Activated T-helper 17 cell treated with anti-CD3 and anti-CD28 coated beads, Interleukin-2, amount 50 U/mL, for 72 hours (primary cell): Measurements from ENCODE around the gene EFCAB9. TPM values are rescaled to one million over a fixed set of nuclear protein-coding genes. Genes with fewer than 3 reads are reported as not detected.
"Not testable (repeated sequence)": the region's sequence is repeated elsewhere in the genome, so short reads cannot be mapped to it uniquely, and the experiment has no call there.

Source experiments
- ATAC-seq: fragments of 150-1000 bp; cut with Tn5 transposase; replicated peaks from 2 replicates; pipeline ENCODE4 v1.10.0; 2021; ENCODE audit warnings: mild to moderate bottlenecking, moderate library complexity
- H3K27ac Mint-ChIP-seq: one replicate; pipeline ENCODE4 v1.8.0; 2022; ENCODE audit warnings: mixed read lengths
- H3K27me3 Mint-ChIP-seq: one replicate; pipeline ENCODE4 v1.8.0; 2022; ENCODE audit warnings: mixed read lengths
- H3K36me3 Mint-ChIP-seq: one replicate; pipeline ENCODE4 v1.8.0; 2022; ENCODE audit warnings: low read depth, mild to moderate bottlenecking, mixed read lengths
- H3K4me1 Mint-ChIP-seq: one replicate; pipeline ENCODE4 v1.8.0; 2022; ENCODE audit warnings: mixed read lengths
- H3K4me3 Mint-ChIP-seq: one replicate; pipeline ENCODE4 v1.8.0; 2022; ENCODE audit warnings: mild to moderate bottlenecking, mixed read lengths
- H3K9me3 Mint-ChIP-seq: one replicate; pipeline ENCODE4 v1.8.0; 2022; ENCODE audit warnings: mixed read lengths
- total RNA-seq, 2 donors: library from RNA; stranded (reverse); gene quantifications; one replicate each; pipeline ENCODE4 v1.2.3, GENCODE V29; 2022

Gene EFCAB9
- total RNA-seq, 2 donors from 2014 or later: not detected

DNA sequence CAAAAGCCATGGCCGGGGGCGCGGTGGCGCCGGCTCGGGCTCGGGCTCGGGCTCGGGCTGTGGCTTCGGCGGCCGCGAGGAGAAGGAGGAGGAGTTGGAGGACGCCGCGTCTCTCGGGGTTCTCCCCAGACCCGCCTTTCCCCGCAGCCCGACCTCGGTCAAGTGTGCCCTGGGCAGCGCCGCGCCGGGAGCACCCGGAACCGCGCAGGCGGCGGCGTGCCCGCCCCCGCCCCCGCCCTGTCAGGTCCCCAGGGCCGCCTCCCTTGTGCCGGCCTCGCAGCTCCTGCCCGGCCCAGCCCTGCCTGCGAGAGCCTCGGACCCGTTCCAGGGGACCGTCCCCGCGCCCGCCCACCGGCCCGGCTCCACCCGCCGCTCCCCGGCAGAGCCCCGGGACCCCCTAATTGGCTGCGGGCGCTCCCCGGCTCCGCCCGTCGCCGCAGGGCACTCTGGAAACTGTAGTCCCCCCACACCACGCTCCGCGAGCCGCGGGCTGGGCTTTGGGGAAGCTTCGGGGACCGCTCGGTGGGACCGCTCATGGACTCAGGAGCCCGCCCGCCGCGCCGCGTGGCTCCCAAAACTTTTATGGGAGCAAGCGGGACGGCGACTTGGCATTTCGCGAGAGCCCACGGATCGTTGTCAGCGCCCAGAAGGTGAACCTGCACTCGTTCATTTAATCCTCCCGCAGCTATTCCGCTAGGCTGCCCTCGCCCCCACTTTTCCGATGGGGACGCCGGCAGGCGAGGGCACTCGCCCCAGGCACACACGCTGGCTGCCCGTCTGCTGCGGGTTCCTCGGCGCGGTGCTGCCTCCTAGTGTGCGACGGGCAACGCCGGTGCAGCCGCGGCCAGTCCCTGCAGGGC lies 5.7 kb upstream of the EFCAB9 start, which contains the start of gene STK10:
STK10 (minus strand) TSS at position 192 of the 860 bp plus-strand sequence; CDS start at position 10, 182 bp downstream.
- H3K9me3 Mint-ChIP-seq: no peaks in the 10 kb centered on the region

DNA sequence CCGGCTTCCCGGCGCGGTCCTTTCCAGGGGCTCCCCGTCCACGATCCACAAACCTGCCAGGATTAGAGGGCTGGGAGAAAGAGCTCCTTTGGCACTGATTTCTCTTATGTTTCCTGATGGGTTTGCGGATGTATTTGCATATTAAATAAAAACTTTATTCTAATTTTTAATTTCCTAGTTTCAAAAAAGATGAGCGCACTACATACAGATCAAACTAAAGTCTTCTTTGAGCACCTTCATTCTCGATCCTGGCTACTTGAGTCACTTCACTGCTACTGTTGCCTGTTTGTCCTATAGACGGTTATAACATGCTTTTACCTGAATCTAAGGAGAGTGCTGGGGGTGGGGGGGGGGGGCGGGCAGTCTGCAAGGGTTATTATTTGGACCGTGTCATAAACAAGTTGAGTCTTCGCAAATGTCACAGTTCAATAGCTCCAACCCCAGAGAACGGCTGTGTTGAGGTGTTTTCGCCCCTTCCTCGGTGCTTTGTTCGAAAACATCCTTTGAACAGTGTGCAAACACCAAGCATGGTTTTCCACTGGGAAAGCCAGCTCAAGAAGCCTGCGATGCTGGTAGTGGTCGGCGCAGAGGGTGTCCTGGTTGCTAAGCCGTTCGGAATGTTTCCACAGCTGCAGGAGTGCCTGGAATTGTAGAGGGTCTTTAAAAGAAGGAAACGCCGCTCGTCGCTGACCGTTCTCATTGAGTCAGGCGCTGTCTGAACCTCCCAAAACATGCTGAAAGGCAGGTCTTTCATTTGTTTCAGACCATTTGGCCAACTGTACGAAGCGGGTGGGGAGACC lies 4.9 kb upstream of the EFCAB9 start:
- ATAC-seq: no peak
- H3K9me3 Mint-ChIP-seq: no peaks in the 10 kb centered on the region
- H3K27me3 Mint-ChIP-seq: no peaks in the 10 kb centered on the region
- peak overlapping the region; percentile 97 for H3K4me3 Mint-ChIP-seq
- no peak overlapping the region for H3K27ac Mint-ChIP-seq
- peaks cover 35% of the 10 kb centered on the region for H3K36me3 Mint-ChIP-seq
- H3K4me1 Mint-ChIP-seq: peaks cover 14% of the 10 kb centered on the region

More for the DNA sequence above, 5.7 kb upstream of the EFCAB9 start, which contains the start of gene STK10:
- H3K4me1 Mint-ChIP-seq: peaks cover 18% of the 10 kb centered on the region
- peak; percentile 61 for ATAC-seq
- H3K36me3 Mint-ChIP-seq: peaks cover 44% of the 10 kb centered on the region
- peak within 1 kb of the TSS; percentile 97 for H3K4me3 Mint-ChIP-seq
- H3K27me3 Mint-ChIP-seq: no peaks in the 10 kb centered on the region
- H3K27ac Mint-ChIP-seq: peak within 1 kb of the TSS; percentile 97

DNA sequence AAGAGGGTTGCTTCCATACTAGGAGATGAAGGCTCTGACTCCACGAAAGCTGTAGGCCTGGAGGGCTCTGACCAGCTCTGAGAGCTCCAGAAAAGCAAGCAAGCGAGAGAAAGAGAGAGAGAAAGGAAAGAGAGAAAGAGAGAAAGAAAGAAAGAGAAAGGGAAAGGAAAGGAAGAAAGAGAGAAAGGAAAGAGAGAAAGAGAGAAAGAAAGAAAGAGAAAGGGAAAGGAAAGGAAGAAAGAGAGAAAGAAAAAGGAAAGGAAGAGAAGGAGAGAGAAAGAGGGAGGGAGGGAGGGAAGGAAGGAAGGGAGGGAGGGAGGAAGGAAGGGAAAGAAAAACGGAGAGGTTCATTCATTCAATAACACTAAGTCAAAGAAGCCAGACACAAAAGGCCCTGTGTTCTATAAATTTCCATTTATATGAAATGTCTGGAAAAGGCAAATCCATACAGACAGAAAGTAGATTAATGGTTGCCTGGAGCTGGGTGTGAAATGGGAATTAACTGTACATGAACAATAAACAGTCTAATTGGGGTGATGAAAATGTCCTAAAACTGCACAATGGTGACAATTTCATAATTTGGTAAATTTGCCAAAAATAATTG lies 4.2 kb upstream of the EFCAB9 start:
- Mint-ChIP-seq H3K36me3 (peaks cover 28% of the 10 kb centered on the region), H3K4me3 (no peak overlapping the region), H3K27ac (no peak overlapping the region), H3K4me1 (peaks cover 7% of the 10 kb centered on the region), H3K9me3 (no peaks in the 10 kb centered on the region), H3K27me3 (no peaks in the 10 kb centered on the region)
- ATAC-seq: no peak

DNA sequence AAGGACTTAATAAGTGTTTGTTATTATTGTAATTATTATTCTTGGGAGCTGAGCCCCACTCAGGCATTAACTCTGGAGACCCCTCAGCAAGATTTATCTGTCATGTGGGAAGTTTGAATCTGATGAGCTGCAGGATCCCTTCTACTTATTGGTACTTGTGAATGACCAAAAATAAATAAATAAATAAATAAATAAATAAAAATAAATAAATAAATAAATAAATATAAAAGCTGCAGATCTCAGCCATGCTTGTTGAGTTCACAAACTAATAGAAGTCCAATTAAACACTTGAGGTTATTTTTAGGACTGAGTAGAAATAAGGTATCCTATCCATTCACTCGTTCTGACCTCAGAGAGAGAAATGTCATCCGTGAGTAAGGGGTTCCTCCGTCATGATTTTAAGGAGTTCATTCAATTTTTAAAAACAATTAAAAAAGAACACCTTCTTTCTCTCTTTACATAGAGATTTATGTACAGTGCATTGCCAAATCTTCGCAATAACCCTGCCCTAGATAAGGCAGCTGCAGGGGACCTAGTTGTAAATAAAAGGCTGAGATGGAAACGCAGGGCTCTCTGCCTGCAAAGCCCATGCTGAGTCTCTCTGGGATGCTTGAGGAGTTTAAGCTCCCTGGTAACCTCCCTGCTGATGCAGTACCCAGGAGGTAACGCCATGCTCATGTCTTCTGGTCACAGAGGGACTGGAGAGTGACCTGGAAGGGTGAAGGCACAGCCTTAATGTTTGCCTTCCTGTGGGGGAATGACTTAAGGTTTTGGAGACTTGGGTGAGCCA lies 1.2 kb downstream of the EFCAB9 start:
- Mint-ChIP-seq H3K36me3 (no peaks in the 10 kb centered on the region), H3K9me3 (no peaks in the 10 kb centered on the region), H3K27ac (no peak overlapping the region), H3K4me1 (no peaks in the 10 kb centered on the region), H3K27me3 (peaks cover 2% of the 10 kb centered on the region), H3K4me3 (no peak overlapping the region)
- ATAC-seq: no peak

DNA sequence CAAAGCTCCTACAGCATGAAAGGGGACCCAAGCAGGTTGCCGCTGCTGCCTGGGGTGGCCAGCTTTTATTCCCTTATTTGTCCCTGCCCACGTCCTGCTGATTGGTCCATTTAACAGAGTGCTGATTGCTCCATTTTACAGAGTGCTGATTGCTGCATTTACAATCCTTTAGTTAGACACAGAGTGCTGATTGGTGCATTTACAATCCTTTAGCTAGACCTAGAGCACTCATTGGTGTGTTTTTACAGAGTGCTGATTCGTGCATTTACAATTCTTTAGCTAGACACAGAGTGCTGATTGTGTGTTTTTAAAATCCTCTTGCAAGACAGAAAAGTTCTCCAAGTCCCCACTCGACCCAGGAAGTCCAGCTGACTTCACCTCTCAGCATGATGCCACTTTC lies 3.8 kb downstream of the EFCAB9 start:
- not testable (repeated sequence) for H3K4me1 Mint-ChIP-seq, H3K27ac Mint-ChIP-seq, H3K4me3 Mint-ChIP-seq, ATAC-seq, H3K27me3 Mint-ChIP-seq, H3K36me3 Mint-ChIP-seq, H3K9me3 Mint-ChIP-seq

DNA sequence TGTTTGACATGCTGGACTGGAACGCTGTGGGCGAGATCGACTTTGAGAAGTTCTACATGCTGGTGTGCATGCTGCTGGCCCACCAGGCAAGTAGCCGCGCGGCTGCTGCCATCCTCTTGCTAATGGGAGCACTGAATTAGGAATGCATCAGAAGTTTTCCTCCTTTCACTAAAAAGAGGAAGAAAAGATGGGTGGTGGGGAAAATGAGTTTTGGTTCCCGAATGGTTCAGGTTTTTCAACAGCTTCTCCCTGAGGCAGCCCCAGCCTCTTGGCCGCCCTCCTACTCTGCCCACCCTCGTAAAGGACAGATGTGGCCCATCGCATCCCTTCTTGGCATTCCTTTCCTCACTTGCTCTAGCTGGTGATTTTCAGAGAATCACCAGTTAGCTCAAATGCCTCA lies 5.5 kb downstream of the EFCAB9 start:
- H3K36me3 Mint-ChIP-seq: no peaks in the 10 kb centered on the region
- no peaks in the 10 kb centered on the region for H3K4me1 Mint-ChIP-seq
- H3K27me3 Mint-ChIP-seq: peaks cover 2% of the 10 kb centered on the region
- H3K9me3 Mint-ChIP-seq: no peaks in the 10 kb centered on the region
- no peak overlapping the region for H3K4me3 Mint-ChIP-seq
- no peak overlapping the region for H3K27ac Mint-ChIP-seq
- ATAC-seq: no peak

DNA sequence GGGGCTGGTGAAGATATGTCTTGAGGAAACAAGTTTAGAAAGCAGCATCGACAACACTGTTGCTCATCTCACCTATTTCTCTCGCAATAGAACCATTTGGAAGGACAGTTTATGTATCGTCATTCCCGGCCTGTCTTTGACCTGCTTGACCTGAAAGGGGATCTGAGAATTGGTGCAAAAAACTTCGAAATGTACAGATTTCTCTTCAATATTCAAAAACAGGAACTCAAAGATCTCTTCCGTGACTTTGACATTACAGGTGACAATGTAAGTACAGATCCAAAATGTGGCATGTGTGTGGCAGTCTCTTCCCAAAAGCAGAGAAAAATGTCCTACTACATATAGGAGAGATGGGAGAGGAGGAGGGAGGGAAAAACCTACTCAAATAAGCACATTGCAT lies 6.5 kb downstream of the EFCAB9 start:
- H3K4me3 Mint-ChIP-seq: no peak overlapping the region
- no peak overlapping the region for H3K27ac Mint-ChIP-seq
- H3K4me1 Mint-ChIP-seq: no peaks in the 10 kb centered on the region
- no peaks in the 10 kb centered on the region for H3K9me3 Mint-ChIP-seq
- peaks cover 2% of the 10 kb centered on the region for H3K27me3 Mint-ChIP-seq
- no peak for ATAC-seq
- no peaks in the 10 kb centered on the region for H3K36me3 Mint-ChIP-seq

DNA sequence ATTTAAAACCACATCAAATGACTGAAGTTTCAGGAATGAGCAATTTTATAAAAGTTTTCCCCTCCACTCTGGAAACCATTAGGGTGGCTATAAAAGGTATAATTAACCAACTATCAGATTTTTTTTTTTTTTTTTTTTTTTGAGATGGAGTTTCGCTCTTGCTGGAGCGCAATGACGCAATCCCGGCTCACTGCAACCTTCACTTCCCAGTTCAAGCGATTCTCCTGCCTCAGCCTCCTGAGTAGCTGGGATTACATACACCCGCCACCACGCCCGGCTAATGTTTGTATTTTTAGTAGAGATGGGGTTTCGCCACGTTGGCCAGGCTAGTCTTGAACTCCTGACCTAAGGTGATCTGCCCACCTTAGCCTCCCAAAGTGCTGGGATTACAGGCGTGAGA lies 12.0 kb downstream of the EFCAB9 start:
- H3K9me3 Mint-ChIP-seq, H3K4me3 Mint-ChIP-seq, H3K27me3 Mint-ChIP-seq, H3K4me1 Mint-ChIP-seq, ATAC-seq, H3K27ac Mint-ChIP-seq, H3K36me3 Mint-ChIP-seq: not testable (repeated sequence)

DNA sequence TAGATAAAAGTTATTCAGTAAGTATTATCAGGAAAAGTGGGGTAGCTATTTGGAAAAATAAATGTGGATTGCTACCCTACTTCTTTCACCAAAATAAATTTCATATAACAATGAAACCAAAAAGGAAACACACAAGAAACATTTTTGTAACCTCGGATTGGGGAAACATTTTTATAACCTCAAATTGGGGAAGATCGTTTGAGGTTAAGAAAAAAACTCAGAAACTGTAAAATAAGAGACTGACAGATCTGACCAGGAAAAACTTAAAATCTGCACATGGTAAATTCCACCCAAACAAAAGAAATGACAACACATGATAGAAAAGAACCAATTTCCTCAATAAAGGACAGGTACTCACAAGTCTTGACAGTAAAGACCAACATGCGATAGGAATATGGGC lies 13.5 kb downstream of the EFCAB9 start:
- H3K4me3 Mint-ChIP-seq: no peak overlapping the region
- H3K4me1 Mint-ChIP-seq: peaks cover 4% of the 10 kb centered on the region
- no peaks in the 10 kb centered on the region for H3K9me3 Mint-ChIP-seq
- H3K27ac Mint-ChIP-seq: no peak overlapping the region
- ATAC-seq: no peak
- H3K36me3 Mint-ChIP-seq: peaks cover 22% of the 10 kb centered on the region
- no peaks in the 10 kb centered on the region for H3K27me3 Mint-ChIP-seq

DNA sequence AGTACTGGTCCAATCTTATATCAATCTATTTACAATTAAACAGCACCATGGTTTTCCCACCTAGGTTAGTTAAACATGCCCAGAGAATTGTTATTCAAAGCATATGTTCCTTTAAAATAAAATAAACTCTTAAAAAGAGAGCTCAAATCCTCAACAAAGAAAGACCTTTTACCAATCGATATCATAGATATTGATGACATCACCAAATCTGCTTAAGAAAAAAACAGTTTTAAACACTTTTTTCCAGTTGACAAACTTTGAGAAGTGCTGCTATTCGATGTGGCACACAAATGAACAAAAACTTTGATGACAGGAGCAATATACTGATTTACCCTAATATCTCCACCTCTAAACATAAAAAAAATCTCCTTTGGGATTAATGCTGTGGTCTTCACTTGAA lies 15.7 kb downstream of the EFCAB9 start:
- H3K27ac Mint-ChIP-seq: no peak overlapping the region
- H3K4me1 Mint-ChIP-seq: peaks cover 4% of the 10 kb centered on the region
- H3K9me3 Mint-ChIP-seq: no peaks in the 10 kb centered on the region
- peaks cover 29% of the 10 kb centered on the region for H3K36me3 Mint-ChIP-seq
- no peak overlapping the region for H3K4me3 Mint-ChIP-seq
- no peaks in the 10 kb centered on the region for H3K27me3 Mint-ChIP-seq
- ATAC-seq: no peak

DNA sequence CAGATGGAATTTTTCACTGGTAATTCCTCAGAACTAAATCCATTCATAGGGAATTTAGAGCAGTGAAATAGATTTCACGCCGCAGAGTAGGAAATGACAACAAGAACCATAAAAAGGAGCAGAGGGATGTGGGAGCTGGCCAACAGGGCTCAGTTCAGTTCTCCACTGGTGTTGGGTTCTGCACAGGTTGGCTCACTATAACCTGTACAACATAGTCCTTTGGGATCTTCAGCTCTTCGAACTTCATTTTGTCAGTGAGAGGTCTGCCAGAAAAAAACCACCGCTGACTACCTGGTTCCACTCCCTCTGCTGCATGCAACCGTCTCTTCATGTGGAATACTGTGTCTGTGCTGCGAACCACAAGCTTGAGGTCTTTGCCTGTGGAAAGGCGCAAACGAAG lies 17.7 kb downstream of the EFCAB9 start:
- Mint-ChIP-seq H3K27ac (no peak overlapping the region), H3K27me3 (no peaks in the 10 kb centered on the region), H3K4me1 (peaks cover 4% of the 10 kb centered on the region), H3K36me3 (peaks cover 43% of the 10 kb centered on the region), H3K9me3 (no peaks in the 10 kb centered on the region), H3K4me3 (no peak overlapping the region)
- no peak for ATAC-seq

DNA sequence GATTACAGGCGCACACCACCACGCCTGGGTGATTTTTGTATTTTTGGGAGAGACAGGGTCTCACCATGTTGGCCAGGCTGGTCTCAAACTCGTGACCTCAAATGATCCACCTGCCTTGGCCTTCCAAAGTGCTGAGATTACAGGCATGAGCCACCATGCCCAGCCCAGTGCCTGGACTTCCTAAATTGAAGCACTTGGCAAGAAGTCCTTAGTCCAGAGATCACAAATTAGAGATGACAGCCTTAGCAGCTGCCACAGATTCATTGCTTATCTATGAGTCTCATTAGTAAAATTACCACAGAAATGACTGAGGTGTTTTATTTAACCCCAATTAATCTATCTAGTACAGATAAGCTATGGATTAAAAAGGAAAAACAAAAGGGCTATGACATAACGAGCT lies 19.2 kb downstream of the EFCAB9 start:
- Mint-ChIP-seq H3K4me1 (peaks cover 6% of the 10 kb centered on the region), H3K9me3 (no peaks in the 10 kb centered on the region), H3K36me3 (peaks cover 56% of the 10 kb centered on the region), H3K27ac (no peak overlapping the region), H3K4me3 (no peak overlapping the region), H3K27me3 (no peaks in the 10 kb centered on the region)
- no peak for ATAC-seq

DNA sequence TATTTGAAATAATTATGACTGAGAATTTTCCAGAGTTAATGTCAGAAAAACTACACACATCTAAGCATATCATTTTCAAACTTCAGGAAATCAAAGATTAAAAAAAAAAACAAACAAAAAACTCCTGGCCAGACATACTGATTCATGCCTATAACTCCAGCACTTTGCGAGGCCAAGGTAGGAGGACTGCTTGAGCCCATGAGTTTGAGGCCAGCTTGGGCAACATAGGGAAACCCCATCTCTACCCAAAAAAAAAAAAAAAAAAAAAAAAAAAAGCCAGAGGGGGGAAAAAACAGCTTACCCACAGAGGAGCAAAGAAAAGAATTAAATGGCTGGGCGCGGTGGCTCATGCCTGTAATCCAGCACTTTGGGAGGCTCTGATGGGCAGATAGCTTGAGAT lies 22.4 kb downstream of the EFCAB9 start:
- H3K36me3 Mint-ChIP-seq: peaks cover 74% of the 10 kb centered on the region
- H3K4me1 Mint-ChIP-seq: peaks cover 6% of the 10 kb centered on the region
- no peak for ATAC-seq
- no peak overlapping the region for H3K27ac Mint-ChIP-seq
- H3K9me3 Mint-ChIP-seq: no peaks in the 10 kb centered on the region
- H3K27me3 Mint-ChIP-seq: no peaks in the 10 kb centered on the region
- no peak overlapping the region for H3K4me3 Mint-ChIP-seq

DNA sequence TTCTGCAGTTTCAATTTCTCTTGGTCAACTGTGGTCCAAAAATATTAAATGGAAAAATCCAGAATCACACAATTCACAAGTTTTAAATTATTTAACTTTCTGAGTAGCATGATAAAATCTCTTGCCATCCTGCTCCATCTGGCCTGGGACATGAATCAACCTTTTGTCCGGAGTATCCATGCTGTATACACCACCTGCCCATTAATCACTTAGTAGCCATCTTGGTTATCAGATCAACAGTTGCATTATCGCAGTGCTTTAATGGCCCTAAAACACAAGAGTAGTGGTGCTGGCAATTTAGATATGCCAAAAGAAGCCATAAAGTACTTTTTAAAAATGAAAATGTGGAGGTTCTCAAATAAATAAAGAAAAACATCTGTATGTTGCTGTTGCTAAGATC lies 25.3 kb downstream of the EFCAB9 start:
- no peak for ATAC-seq
- H3K4me1 Mint-ChIP-seq: peaks cover 21% of the 10 kb centered on the region
- H3K36me3 Mint-ChIP-seq: peaks cover 64% of the 10 kb centered on the region
- no peaks in the 10 kb centered on the region for H3K9me3 Mint-ChIP-seq
- H3K4me3 Mint-ChIP-seq: no peak overlapping the region
- no peak overlapping the region for H3K27ac Mint-ChIP-seq
- H3K27me3 Mint-ChIP-seq: no peaks in the 10 kb centered on the region
